Cerebellar nuclear complex (tissue), 1 donor: ENCODE results near the gene THPO.

ENCODE experiments used
- DNase-seq, 2 experiments: peaks; one replicate each; lab custom pipeline; 2025; lab: John Stamatoyannopoulos, UW

Gene THPO

GRCh38 chr3:184384856-184385422 lies 6.9 kb upstream of the THPO start:
- DNase-seq: no peak

DNA sequence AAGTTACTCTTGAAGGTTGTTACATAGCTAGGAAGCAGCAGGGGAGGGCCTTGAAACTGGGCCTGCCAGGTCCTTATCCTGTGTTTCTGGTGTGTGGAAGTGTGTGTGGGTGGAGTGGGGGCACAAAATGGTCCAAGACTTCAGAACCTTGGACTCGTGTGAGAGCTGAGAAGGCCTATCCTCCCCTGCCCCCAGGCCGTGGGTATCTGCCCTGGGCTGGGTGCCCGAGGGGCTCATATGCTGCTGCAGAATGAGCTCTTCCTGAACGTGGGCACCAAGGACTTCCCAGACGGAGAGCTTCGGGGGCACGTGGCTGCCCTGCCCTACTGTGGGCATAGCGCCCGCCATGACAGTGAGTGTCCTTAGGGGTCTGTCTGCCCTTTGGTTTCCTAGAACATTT lies 6.3 kb upstream of the THPO start:
- no peak for DNase-seq

GRCh38 chr3:184383033-184383740 lies 5.2 kb upstream of the THPO start:
- no peak for DNase-seq

- DNase-seq: no peak
These were observed 4.5 kb upstream of the THPO start for GRCh38 chr3:184382326-184383032.

DNA sequence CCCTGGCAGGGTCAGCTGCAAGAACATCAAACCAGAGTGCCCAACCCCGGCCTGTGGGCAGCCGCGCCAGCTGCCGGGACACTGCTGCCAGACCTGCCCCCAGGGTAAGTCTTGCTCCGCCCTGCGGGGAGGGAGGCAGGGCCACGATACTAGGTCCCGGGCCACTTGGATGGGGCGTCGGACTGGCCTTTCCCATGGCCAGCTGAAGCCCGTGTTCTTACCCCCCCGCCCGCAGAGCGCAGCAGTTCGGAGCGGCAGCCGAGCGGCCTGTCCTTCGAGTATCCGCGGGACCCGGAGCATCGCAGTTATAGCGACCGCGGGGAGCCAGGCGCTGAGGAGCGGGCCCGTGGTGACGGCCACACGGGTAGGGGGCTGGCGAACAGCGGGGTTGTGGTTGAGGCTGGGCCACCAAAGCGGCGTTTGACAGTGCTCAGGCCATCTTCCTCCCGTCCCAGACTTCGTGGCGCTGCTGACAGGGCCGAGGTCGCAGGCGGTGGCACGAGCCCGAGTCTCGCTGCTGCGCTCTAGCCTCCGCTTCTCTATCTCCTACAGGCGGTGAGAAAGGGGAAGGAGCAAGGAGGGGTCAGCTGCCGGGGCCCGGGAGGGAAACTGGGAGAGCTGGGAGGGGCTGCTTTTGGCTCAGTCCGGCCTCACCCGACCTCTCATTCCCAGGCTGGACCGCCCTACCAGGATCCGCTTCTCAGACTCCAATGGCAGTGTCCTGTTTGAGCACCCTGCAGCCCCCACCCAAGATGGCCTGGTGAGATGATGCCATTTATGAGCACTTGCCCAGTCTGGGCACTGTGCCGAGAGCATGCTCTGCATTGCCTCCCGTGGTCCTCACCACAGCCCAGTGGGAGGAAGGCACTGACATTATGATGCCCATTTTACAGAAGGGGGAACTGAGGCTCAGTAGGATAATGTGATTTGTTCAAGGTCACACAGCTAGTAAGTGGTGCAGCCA lies 3.5 kb upstream of the THPO start:
- DNase-seq: no peak

- DNase-seq: no peak
These were observed 2.7 kb upstream of the THPO start for GRCh38 chr3:184380627-184381260.

DNA sequence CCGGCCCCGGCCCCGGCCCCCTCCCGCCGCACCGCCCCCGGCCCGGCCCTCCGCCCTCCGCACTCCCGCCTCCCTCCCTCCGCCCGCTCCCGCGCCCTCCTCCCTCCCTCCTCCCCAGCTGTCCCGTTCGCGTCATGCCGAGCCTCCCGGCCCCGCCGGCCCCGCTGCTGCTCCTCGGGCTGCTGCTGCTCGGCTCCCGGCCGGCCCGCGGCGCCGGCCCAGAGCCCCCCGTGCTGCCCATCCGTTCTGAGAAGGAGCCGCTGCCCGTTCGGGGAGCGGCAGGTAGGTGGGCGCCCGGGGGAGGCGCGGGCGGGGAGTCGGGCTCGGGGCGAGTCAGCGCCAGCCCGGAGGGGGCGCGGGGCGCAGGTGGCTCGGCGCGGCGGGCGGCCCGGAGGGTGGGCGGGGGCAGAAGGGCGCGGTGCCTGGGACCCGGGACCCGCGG lies 2.2 kb upstream of the THPO start:
- DNase-seq: no peak

DNA sequence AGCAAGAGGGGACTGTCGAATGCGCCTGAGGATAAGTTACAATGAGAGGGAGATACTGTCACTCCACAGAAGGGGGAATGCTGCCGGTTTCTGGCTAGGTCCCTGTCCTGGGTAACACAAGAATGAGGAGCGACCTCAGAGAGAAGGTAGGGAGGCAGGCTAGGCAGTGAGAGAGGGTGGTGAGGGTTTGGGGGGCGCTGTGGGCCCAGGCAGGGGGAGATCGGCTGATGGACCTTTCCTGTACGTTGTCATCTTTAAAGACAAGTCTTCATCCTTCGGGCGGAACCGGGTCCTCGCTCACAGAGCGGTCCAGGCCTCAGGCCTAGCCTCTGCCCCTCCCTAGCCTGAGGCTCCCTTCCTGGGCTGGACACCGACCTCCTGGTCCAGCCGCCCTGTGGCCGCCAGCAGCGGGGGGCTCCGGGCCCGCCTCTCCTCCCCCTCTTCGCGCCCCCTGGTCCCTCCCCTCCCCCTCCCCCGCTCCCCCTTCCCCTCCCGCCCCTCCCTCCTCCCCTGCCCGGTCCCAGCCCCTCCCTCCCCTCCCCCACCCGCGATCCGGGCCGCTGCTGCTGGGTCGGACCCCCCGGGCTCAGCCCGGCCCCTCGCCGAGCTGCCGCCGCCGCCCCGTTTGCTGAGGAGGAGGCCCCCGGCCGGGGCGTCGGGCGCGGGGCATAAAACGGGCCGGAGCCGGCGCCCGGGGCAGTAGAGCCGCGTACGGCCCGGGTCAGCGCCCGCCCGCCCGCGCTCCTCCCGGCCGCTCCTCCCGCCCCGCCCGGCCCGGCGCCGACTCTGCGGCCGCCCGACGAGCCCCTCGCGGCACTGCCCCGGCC lies 1.6 kb upstream of the THPO start, which contains the start of gene CHRD:
Gene CHRD, plus strand, starts transcription at position 697 of the 827 bp plus-strand sequence. CDS start 265 bp downstream, outside the sequence.
- no peak for DNase-seq

DNA sequence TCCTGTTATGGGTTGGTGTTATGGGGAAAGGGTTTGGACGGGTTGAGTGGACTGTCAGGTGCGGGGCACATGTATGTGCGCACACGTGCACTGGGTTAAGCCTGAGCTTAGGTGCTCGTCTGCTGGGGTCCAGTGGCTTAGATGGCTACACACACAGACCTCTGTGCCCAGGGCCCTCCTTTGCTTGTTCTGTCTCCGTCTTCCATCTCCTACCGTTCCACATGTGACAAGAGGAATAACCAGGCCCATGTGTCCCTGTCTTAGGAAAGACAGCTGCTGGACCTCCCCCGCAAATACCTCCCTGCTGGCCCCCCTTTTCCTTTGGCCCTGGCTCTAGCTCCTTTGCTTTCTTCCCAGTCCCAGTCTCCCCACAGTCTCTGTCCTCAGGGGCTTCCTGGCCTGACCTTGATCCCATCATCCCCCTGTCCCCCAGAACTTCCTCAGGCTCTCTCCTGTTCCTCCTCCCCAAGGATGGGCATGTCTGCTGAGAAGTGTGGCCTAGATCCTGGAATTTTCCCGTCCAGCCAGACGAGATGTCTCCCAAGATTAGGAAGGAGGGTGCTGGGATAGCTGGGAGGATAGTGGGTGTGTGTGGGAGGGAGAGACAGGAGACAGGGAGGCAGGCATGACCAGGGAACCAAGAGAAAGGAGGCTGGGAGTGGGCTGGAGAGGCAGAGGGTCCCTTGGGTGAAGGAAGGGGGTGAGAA lies 797 bp upstream of the THPO start:
- no peak for DNase-seq

DNA sequence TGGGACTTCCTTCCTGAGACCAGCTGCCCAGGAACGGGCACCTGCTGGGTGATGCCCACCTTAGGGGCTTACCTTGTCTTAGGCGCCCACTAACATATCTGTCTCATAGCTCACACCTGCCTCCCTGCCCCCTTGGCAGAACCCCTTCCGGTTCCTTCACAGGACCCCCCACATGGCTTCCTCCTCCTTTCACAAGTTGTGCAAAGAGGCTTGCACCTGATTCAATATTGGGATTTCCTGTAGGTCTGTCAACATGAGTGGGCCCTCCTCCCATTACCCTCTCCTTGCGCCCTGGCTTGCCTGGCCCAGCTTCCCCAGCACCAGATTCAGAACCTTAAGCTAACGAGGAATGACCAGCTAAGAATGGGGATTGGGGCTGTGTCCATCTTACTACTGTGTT lies 633 bp downstream of the THPO start:
- DNase-seq: no peak

DNA sequence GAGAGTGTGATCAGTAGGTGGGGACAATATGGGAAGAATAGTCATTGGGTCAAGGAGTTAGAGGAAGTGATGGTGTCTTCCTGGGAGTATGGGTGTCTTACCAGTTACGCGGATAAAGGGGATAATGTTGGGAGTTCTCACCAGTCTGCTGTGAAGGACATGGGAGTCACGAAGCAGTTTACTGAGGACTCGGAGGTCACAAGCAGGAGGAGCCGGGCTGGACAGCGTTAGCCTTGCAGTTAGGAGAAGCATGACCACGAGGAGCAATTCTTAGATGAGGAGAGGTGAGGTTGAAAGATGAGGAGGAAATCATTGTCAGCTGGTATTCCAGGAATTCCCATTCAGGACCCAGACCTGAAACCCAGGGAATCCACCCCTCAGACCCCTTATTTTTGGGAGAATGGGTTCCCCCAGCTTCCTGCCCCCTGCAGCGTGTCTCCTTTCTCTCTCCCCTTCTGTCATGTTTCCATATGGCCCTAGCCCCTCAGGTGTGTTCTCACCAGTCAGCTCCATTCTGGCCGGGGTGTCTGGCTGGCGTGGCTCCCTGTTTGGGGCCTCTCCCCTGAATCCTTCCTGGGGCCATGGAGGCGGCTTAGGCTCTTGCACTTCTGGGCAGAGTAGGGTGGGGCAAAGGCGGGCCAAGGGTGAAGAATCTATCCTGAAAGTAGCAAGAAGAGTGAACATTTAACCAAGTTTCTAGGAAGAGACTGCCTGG lies 2.1 kb downstream of the THPO start:
- no peak for DNase-seq

GRCh38 chr3:184373422-184373821 lies 4.6 kb downstream of the THPO start:
- no peak for DNase-seq

DNA sequence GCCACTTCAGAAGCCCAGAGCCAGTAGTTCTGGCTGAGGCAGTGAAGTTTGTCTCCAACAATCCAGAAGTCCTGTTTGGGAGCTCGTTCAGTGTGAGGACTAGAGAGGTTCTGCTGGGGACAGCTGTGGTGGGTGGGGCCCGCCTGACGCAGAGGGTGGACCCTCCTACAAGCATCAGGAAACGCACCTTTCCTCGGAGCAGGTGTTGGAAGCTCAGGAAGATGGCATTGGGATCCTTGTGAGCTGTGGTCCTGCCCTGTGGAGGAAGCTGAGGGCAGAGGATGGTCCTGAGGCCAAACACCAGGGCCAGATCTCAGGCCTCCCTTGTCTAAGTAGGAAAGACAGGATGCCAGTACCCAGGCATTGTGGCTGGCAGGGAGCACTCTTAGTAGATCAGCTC lies 5.1 kb downstream of the THPO start:
- DNase-seq: no peak

- no peak for DNase-seq
These were observed 5.6 kb downstream of the THPO start for GRCh38 chr3:184372296-184372821.

GRCh38 chr3:184371570-184372018 lies 6.4 kb downstream of the THPO start:
- peak; percentile 73 to 76 for DNase-seq

- no peak for DNase-seq
These were observed 9.3 kb downstream of the THPO start for GRCh38 chr3:184368586-184369183.

DNA sequence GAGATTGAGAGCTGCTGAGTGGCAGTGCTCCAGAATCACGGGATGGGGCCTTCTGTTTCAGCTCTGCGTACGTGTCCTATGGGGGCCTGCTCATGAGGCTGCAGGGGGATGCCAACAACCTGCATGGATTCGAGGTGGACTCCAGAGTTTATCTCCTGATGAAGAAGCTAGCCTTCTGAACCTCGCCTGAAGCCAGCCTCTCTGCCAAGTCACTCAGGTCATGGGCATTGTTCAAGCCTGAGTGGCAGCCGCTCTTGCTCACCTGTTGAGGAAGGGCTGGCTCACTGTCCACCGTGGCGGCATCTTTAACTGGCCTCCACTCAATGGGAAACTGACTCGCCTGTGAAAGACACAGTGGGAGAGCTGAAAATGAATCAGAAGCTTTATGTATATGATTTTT lies 9.9 kb downstream of the THPO start:
- no peak for DNase-seq

GRCh38 chr3:184366619-184367289 lies 11.3 kb downstream of the THPO start:
- DNase-seq: no peak
